HG03097 (cell line): ENCODE results near the gene PIK3CD.
"Not testable (repeated sequence)": the region's sequence is repeated elsewhere in the genome, so short reads cannot be mapped to it uniquely, and the experiment has no call there.

Experiments used
- ATAC-seq: cut with Tn5 transposase; IDR thresholded peaks from one replicate; pipeline ENCODE4 v1.9.1; 2021; ENCODE audit not compliant: unreplicated experiment, low FRiP score

The PIK3CD gene

DNA sequence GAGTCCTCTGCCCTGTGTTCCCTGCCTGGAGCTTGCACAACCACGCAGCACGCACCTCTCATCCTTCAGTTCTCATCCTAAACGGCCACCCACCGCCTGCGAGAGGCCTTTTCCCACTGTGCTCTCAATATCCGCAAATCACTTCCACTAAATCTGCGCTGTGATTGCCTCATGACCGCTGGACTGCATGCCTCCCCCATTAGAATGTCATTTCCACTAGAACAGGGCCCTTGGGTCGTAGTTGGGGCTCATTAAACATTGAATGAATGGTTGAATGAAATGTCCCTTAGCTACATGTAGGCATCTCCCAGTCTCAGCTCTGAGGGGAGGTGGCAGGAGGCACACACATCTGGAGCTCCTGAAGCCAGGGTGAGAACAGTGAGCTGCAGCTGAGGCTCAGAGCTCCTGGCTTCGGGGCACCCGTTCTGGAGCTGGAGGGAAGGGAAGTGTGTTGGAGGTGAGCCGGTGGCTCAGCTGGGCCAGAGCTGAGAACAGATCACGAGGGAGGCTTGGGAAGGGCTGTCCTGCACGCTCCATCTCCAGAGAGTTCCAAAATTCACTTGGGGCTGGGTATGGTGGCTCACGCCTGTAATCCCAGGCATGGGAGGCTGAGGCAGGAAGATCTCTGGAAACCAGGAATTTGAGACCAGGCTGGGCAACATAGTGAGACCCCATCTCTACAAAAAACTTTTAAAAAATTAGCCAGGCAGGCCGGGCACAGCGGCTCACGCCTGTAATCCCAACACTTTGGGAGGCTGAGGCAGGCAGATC is 32.4 kb upstream of the PIK3CD start:
- ATAC-seq = no peak

DNA sequence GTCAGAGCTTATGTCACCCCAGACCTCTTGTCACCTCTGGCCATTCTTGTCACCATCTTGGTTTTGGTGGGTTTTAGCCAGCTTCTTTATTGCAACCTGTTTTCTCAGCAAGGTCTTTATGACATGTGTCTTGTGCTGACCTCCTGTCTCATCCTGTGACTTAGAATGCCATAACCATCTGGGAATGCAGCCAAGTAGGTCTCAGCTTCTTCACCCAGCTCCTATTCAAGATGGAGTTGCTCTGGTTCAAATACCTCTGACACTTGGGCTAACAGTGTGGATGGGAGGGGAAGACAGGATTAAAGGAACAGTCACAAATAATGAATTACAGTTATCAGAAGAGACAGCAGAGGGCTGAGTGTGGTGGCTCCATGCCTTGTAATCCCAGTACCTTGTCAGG is 30.5 kb upstream of the PIK3CD start:
- ATAC-seq = no peak

DNA sequence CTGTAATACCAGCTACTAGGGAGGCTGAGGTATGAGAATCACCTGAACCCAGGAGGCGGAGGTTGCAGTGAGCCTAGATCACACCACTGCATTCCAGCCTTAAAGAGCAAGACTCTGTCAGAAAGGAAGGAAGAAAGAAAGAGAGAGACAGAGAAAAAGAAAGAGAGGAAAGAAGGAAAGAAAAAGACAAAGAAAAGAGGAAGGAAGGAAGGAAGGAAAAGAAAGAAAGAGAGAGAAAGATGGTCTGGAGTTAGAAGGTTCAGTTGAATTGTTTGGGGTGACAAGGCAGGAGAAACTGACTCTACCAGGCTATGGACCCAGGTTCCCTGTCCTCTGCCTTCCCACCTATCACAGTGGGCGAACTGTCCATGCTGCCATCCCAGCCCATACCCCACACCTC is 27.4 kb upstream of the PIK3CD start:
- no peak for ATAC-seq

DNA sequence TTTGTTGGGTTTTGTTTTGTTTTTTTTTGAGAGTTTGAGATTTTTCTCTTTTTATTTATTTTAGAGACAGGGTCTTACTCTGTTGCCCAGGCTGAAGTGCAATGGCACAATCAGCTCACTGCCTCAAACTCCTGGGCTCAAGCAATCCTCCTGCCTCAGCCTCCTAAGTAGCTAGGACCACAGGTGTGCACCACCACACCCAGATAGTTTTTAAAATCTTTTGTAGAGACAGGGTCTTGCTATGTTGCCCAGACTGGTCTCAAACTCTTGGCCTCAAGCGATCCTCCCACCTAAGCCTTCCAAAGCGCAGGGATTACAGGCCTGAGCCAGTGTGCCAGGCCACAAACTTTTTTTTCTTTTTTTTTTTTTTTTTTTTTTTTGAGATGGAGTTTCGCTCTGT is 26.5 kb upstream of the PIK3CD start:
- not testable (repeated sequence) for ATAC-seq

DNA sequence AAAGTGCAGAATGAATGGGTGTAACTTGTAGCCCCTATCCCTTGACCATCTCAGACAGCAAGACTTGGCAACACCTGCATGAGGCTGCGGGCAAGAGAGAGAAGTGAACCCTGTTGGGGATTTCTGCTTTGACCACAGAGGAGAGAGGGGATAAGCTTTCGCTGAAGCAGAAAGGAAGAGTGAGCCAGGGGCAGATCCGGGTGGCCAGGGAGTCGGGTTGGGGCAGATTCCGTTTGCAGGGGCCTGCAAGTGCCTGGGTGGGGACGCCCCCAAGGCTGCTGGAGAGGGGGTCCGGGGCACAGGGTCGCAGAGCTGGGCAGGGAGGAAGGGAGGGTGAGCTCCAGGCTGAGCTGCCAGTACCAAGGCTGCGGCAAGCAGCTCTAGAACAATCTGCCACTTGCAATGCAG is 25.3 kb upstream of the PIK3CD start:
- ATAC-seq = peak; percentile 43

DNA sequence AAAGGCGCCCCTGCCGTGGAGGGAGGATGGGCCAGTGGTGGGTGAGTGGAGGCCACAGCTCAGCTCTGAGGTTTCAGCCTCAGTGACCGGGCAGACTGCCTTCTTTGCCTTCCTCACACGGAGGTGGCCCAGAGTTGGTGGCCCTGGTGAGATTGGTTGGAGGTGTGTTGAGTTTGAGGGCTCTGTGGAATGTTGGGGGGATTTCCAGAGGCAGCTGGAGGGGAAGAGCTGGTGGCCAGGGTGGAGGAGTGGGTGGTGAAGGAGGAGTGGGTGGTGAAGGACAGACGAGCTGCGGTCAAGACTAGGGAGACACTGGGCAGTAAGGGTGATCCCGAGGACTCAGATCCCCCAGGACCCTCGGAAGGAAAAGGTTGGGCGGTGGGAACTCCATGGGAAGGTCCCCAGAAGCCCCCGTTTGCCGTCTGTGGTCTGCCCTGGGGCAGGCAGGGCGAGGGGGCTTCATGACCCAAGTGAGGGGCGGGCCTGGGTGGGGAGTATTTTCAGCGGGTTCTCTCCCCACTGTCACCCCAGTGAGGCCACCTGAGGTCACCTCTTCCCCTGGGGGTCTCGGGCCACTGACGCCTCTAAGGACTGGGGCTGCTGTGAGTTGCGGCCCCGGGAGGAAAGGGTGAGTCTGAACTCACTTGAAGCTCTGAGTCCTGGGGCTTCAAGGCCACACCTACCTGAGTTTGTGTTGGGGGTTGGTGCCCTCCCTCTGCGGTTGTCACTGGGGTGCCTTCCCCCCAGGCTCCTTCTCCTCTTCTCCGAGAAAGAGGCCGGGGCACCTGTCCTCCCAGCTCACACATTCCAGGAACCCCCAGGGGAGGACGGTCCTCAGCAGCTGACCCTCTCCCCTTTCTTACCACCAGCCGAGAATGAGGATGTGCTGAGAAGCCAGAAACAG is 22.7 kb upstream of the PIK3CD start:
- no peak for ATAC-seq

DNA sequence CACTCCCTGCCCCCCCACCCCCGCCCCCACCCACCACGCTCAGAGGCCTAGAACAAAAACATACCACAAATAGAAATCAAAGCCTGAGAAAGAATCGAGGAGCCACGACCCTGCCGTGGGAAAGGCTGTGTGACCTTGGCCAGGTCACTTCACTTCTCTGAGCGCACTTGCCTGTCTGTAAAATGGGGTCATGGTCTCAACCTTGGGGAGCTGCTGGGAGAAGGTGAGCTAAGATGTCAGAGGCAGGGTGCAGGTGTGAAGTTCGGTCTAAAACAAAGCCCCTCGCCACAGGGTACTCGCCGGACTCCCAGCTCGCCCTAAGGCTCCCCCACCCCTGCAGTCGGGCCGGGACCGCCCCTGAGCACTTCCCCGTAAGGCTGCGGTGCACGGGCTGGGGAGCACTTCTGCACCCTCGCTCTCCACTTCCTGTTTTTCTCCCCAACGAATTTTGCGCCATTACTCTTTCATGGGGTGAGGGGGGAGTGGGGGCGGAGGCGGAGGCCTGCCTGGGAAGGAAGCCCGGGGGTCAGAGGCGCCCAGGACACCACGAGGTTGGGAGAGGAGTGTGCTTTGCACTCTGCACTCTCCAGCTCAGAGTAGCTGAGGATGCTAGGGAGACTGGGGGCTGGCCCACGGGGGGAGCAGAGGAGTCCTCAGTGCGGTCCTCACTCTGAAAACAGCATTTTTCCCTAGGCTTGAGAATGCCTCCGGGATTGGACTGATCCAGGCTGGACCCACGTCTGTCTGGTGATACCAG is 21.9 kb upstream of the PIK3CD start:
- ATAC-seq = no peak

DNA sequence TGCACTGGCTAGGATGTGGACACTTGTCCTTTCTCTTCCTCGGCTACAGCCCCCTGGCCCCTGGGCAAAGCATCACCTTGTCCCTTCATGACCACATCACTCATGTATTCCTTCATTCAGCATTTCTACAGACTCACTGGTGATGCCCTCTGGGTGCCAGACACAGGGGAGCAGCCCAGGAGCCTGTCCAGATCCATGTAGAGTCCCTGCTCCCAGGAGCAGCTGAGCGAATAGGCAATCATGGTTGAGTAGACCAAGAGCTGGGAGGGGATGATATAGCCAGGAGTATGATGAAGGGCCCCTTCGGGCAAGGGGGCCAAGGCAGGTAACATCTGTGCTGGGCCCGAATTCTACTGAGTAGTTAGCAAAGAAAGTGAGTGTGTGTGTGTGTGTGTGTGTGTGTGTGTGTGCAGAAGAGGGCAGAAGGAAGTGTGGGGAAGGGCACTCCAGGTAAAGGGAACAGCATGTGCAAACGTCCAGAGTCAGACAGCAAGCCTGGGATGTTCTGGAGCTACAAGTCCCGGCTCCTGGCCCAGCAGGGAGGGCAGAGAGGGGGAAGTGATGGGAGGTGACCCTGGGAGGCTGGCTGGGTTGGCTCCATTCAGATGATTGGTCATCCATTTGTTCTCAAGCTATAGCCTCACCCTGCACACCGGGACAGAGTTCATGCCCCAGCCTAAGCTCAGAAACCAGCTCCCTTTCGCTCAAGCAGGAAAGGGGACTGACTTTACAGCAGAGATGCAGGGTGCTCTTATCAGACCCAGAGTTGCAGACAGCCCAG is 21.0 kb upstream of the PIK3CD start:
- ATAC-seq = no peak

DNA sequence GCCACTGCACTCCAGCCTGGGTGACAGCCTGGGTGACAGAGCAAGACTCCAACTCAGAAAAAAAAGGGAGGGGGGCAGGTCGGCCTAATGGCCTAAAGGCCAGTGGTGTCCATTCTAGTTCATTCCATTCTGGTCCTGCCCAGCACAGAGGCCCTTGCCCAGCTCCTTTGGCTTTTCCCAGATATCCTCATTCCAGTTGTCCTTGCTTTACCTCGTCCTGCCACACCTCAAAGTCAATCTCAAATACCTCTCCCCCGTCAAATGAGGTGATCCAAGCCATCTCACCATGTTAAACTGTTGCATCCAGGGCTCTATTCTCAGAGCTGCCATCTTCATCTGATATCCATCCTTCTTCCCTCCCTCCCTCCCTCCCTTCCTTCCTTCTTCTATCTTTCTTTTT is 19.9 kb upstream of the PIK3CD start:
- ATAC-seq = no peak

DNA sequence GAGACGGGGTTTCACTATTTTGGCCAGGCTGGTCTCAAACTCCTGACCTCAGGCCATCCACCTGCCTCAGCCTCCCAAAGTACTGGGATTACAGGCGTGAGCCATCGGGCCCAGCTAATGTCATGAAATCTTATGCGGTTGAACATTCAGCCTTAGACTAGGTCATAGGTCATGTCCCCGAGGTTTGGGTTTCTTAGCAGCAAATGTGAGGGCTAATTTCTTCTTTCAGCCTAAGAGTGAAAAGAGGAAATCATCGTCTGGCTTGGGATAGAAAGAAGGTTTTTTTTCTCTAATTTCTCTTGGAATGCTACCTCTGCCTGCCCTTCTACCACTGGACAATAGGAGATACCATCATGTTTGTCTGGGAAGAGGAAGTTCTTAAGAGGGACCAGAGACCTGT is 18.0 kb upstream of the PIK3CD start:
- no peak for ATAC-seq

DNA sequence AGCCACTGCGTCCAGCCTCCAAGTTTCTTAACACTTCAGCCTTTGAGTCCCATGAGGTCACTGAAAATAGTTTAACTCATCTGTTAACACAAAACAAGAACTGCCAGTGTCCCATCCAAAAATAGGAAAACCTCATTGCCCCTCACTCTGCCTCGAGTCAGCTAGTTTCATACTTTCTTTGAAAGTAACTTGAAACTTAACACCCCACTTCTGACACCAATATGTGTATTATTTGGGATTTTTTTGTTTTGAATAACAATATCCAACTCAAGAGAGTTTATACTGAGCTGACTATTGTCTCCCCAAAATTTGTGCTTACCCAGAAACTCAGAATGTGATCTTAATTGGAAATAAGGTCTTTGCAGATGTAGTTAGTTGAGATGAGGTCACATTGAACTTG is 16.9 kb upstream of the PIK3CD start:
- no peak for ATAC-seq

DNA sequence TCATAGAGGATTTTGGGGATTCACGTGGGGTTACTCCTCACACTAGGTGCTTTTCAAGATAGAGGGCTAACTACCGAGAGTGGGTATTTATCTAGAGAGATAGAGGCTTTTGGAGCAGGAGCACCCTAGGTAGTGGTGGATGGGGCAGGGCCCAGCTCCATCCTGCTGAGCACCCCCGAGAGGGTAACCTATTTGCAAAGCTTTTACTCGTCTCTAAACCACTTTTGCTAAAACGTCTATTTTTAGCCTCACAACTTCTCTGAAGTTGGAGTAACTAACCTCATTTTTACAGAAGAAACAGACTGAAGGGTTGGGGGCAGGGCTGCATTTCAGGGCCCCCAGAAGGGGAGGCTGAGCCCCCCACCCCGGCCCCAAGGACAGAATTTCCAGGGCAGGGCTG is 12.3 kb upstream of the PIK3CD start:
- no peak for ATAC-seq

DNA sequence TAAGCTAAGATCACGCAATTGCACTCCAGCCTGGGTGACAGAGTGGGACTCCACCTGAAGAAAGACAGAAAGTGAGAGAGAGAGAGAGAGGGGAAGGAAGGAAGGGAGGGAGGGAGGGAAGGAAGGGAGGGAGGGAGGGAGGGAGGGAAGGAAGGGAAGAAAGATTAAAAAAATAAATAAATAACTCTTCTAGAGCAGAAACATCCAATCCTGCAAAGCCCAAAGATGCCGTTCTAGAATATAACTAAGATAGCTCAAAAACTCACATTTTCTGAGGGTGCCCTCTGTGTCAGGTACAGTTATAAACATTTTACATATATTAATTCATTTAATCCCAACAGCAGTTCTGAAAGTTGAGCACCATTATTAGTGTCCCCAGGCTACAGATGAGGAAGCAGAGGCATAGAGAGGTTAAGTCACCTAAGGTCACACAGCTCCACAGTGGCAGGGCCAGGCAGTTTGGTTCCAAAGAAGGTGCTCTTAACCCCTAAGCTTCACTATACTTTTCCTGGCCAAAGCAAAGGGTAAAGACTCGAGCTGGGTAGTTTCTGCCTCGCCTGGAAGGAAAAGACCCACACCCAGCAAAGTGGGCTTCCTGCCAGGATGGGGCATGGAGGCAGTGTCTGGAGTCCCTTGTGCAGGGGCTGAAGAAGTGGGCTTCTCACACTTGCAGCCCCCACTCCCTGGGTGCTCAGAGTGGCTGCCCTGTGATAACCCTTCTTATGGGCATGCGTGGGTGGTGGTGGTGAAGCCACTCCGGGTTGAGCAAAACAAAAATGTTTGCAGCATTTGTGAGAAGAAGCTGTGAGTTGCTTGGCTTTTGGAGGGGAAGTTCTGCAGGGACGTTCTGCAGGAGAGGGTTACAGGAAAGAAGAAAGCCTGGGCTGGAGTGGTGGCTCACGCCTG is 7.9 kb upstream of the PIK3CD start:
- ATAC-seq = no peak

DNA sequence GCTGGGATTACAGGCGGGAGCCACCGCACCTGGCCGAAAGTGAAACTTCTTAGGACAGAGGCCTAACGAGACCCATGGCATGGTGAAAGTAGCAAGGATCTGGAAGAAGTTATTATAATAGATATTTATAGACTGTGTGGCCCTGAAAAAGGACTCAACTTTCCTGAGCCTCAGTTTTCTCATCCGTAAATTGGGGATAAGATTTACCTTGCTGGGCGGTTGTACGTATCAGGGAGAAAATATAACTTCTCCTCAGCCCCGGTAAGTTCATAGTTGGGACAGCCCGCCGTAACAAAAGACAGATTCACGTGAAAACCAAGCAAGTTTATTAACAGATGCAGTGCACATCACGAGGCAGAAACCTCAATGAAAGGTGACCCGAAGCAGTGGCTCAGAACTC is 5.5 kb upstream of the PIK3CD start:
- ATAC-seq = no peak

DNA sequence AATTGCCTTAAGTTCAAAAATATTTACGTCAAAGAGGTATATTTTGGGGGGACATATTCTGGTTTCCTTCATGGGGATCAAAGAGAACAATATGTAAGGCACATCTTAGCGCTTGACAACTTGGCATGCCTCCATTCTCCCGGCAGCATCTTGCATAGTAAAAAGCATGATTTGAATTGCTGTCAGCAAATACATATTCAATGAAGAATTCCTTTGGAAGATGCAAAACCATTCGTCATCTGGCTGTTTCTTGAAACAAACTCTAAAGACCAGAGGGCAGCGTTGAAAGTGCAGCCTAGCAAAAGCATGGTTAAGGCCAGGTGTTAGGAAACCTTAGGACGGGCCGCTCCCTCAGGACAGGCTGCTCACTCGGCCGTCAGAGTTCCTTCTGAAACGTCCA is 3.4 kb upstream of the PIK3CD start:
- ATAC-seq = no peak

DNA sequence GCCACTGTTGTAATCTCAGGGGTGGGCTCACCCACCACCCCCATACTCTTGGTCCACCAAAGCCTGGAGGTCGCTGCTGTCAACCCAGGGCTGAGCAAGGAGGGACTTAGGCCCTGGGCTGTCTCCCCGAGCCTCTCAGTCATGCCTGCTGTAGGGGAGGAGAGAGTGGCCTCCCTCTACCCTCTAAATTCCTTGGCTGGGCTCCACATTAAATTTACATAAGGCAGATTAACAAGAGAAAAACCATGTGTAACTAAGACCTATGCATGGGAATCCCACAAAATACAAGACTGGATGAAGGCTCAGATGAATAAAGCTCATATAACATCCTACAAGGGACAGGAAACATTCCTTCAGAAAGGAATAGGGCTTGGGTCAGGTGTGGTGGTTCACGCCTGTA is 1.8 kb upstream of the PIK3CD start:
- no peak for ATAC-seq

DNA sequence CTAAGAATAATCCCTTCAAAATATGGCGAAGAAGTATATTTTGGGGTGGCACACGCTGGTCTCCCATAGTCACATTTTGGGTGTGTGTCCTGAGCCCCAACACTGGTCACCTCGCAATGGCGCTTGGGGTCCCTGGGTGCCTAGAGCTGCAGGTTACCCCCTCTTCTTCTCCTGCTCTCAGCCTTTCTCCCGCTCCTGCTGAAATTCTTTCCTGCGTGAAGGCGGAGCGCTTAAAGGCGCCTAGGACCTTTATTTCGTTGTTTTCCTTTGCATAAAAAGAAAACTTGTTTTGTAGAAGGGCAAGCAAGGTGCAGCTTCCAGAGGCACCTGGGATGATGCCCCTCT is 339 bp upstream of the PIK3CD start:
- ATAC-seq = no peak

DNA sequence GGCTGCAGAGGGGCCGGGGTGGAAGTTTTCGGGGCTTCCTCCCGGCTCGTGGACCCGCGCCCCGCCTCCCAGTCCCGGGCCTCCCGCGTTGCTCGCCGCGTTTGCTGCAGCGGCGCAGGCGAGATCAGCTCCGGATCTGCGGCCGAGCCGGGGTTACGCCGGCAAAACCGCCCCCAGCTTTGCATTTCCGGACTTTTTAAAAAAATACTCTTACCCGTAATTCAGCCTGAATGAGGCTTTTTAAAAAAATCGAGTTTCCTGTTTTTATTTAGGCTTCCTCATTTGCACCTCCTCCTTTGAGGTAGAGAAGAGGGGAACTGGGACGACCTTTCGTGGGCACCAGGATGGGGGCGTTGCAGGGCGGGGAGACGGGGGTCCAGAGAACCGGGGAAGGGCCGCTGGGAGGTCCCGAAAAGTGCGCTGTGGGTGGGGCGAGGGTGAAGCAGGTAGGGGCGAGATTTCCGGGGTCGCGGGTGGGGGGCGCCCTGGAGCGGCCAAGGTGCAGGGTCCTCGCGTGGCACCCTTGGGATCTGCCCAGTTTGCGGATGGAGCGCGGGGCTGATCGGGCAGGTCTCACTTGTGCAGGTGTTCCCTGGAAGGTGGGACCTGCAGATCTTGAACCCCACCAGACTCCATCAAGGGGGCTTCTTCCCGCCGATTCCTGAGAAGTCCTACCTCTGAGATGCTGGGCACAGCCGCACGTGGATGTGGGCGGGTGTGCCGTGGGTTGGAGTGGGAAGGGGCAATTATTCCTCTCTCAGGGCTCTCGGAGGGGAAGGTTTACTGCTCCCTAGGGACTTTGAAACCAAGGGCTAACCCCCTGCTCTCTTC is 1.1 kb downstream of the PIK3CD start:
- ATAC-seq = peak; percentile 30

DNA sequence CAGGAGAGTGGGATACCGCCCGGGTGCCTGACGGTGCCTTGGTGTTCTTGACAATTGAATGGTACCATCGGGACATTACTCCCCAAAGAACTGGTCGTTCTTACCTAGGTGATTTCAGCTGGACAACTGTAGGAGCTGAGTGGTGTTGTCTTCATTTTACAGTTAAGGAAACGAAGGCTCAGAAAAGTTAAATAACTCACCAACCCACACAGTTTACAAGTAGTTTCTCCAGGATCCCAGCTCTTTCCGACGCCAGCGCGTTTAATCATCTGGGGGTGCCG is 1.6 kb downstream of the PIK3CD start:
- no peak for ATAC-seq
